Endothelial cell of umbilical vein (primary cell): ENCODE measurements around the gene RFPL4AL1. TPM values are rescaled to one million over a fixed set of nuclear protein-coding genes. Genes with fewer than 3 reads are reported as not detected.
A peak's percentile ranks its signal among the peaks of the same experiment; 100 is the strongest.
"Not testable (repeated sequence)": the region's sequence is repeated elsewhere in the genome, so short reads cannot be mapped to it uniquely, and the experiment has no call there.

Experiments used
- BruUV-seq: library from RNA; stranded (reverse); fragments of 400-500 nt; replicated peaks from 2 replicates; lab custom pipeline; 2021; lab: Mats Ljungman, UMichigan
- CTCF ChIA-PET: fragments of 300-600, 350-600 bp; sonication (Branson Sonifier 250); formaldehyde crosslinking; loops from one replicate; lab custom pipeline; 2021; ENCODE audit warnings: antibody characterized with exemption, inconsistent platforms; lab: Charles Lee
- POLR2A ChIA-PET: fragments of 300-600, 350-600 bp; sonication (Branson Sonifier 250); formaldehyde crosslinking; loops from one replicate; lab custom pipeline; 2021; ENCODE audit warnings: antibody characterized with exemption, inconsistent platforms; lab: Charles Lee
- DNase-seq: peaks from one replicate; pipeline ENCODE4 v3.0.0-alpha.2; 2011; ENCODE audit warnings: low read depth, low spot score
- FAIRE-seq: peaks from 2 replicates; lab custom pipeline; 2011; peaks lifted over from hg19 to GRCh38; lab: Jason Lieb, UNC
- H2AFZ ChIP-seq: 2 replicates; pipeline ENCODE4 v1.6.0; 2012; ENCODE audit warnings: low read depth, low read length, control low read depth, inconsistent platforms
- H3K27ac ChIP-seq: 2 replicates; pipeline ENCODE4 v1.5.1; 2011; ENCODE audit warnings: low read depth, mild to moderate bottlenecking, control low read depth, low read length, moderate library complexity; ENCODE audit not compliant: insufficient read depth
- H3K27me3 ChIP-seq, 2 experiments: 2 replicates each; pipeline versions ENCODE4 v1.6.0 to v1.6.1; 2011; ENCODE audit warnings: low read length in 2 of 2, mixed read lengths in 1 of 2; ENCODE audit not compliant: control insufficient read depth in 2 of 2, insufficient read depth in 2 of 2
- H3K36me3 ChIP-seq, 2 experiments: 2 replicates in 1 of 2; 3 replicates in 1 of 2; pipeline ENCODE4 v1.5.1; 2011; ENCODE audit warnings: low read length in 2 of 2, mild to moderate bottlenecking in 1 of 2, moderate library complexity in 1 of 2; ENCODE audit not compliant: control insufficient read depth in 2 of 2, insufficient read depth in 2 of 2; ENCODE audit errors: extremely low read depth in 1 of 2
- H3K4me1 ChIP-seq: 3 replicates; pipeline ENCODE4 v1.5.1; 2011; ENCODE audit warnings: mild to moderate bottlenecking, low read length; ENCODE audit not compliant: control insufficient read depth, insufficient read depth; ENCODE audit errors: extremely low read depth
- H3K4me2 ChIP-seq: 2 replicates; pipeline ENCODE4 v1.6.1; 2011; ENCODE audit warnings: low read length, control low read depth, mixed read lengths; ENCODE audit not compliant: insufficient read depth
- H3K4me3 ChIP-seq, 3 experiments: fragments of 200-600 bp in 1 of 3; sonication (generic), shearing (Covaris generic) in 1 of 3; replicated peaks in 1 of 3; 2 replicates each; pipeline ENCODE4 v1.5.1; 2011 to 2016; ENCODE audit warnings: control low read depth in 3 of 3, low read length in 3 of 3, mild to moderate bottlenecking in 2 of 3, inconsistent platforms in 1 of 3, low read depth in 1 of 3, moderate library complexity in 1 of 3; ENCODE audit not compliant: insufficient read depth in 1 of 3
- H3K79me2 ChIP-seq: 2 replicates; pipeline ENCODE4 v1.6.0; 2012; ENCODE audit warnings: low read length, inconsistent platforms; ENCODE audit not compliant: control insufficient read depth, insufficient read depth
- H3K9ac ChIP-seq: replicated peaks from 2 replicates; pipeline ENCODE3; 2011; ENCODE audit warnings: low read length, control low read depth; ENCODE audit not compliant: insufficient read depth; ENCODE audit errors: extremely low read depth
- H3K9me1 ChIP-seq: replicated peaks from 3 replicates; pipeline ENCODE4 v1.6.0; 2011; ENCODE audit warnings: mild to moderate bottlenecking, low read length; ENCODE audit not compliant: control insufficient read depth, insufficient read depth; ENCODE audit errors: extremely low read depth
- H3K9me3 ChIP-seq: replicated peaks from 2 replicates; pipeline ENCODE4 v1.5.1; 2012; ENCODE audit warnings: low read length, inconsistent platforms; ENCODE audit not compliant: control insufficient read depth, insufficient read depth
- H4K20me1 ChIP-seq: replicated peaks from 2 replicates; pipeline ENCODE3; 2011; ENCODE audit warnings: mild to moderate bottlenecking, low read length; ENCODE audit not compliant: control insufficient read depth, insufficient read depth; ENCODE audit errors: extremely low read depth
- EZH2 ChIP-seq: IDR thresholded peaks from 2 replicates; pipeline ENCODE4 v1.6.1; 2012; ENCODE audit warnings: borderline replicate concordance, low read depth, mild to moderate bottlenecking, moderate library complexity, low read length, inconsistent platforms; ENCODE audit not compliant: severe bottlenecking
- MAX ChIP-seq: IDR thresholded peaks from 2 replicates; pipeline ENCODE4 v1.6.1; 2011; ENCODE audit not compliant: insufficient read depth, insufficient read length
- MYC ChIP-seq: IDR thresholded peaks from one replicate; pipeline ENCODE4 v1.6.1; 2011; ENCODE audit warnings: mild to moderate bottlenecking, low read depth, low read length
- dilution Hi-C: fragments of 300-500 bp; cut with MboI; formaldehyde crosslinking; loops from one replicate; pipeline ENCODE4 v1.15.0; 2019; ENCODE audit warnings: low sequenced_read_pairs; ENCODE audit not compliant: extremely low pct_ligation_motif_present
- intact Hi-C: fragments of 100-400 bp; cut with micrococcal nuclease; formaldehyde crosslinking; loops from one replicate; pipeline ENCODE4 v1.10.0; 2022
- polyA plus RNA-seq, 4 experiments: library from polyadenylated mRNA; depleted of rRNA in 3 of 4; stranded (reverse) in 3 of 4; unstranded in 1 of 4; fragments of >200 nt; gene quantifications; 2 replicates each; pipeline versions ENCODE4 v1.2.1 to v1.2.3, GENCODE V29; 2011 to 2012; ENCODE audit warnings: missing spikeins in 1 of 4
- total RNA-seq: library from RNA; stranded (reverse); gene quantifications from 2 replicates; pipeline ENCODE4 v1.2.3, GENCODE V29; 2021
- TF ChIP-seq, protein P1 (sequence below), 2 donors: IDR thresholded peaks; 1 replicate in 1 of 2; 2 replicates in 1 of 2; pipeline ENCODE4 v1.5.1; 2011; ENCODE audit warnings: low read length in 2 of 2, mild to moderate bottlenecking in 2 of 2, moderate library complexity in 2 of 2, control low read depth in 1 of 2, inconsistent platforms in 1 of 2, low read depth in 1 of 2; ENCODE audit not compliant: insufficient read depth in 1 of 2; ENCODE audit errors: extremely low read depth in 1 of 2

Gene RFPL4AL1
- total and polyA plus RNA-seq, 2 donors (not counting 3 experiments of a cell fraction or from before 2014, with no cell fraction given): not detected

DNA sequence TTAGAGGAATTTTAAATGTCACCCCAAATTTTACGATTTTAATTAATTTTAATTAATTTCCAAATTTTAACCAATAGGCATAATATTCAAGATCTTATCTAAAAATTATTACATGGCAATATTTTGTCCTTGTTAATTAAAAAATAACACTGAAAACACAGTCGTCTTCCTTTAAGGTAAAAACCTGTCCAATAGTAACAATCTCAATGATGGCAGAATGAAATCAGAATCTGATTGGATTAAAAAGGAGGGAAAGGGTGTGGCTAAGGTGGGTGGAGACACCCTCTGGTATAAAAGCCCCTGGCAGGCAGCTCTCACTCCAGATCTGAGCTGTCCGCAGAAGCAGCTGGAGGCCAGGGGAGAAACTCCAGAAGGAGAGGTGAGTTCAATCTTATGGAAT, 10.1 kb upstream of the RFPL4AL1 start, which contains the start of gene RFPL4A:
Gene RFPL4A, plus strand, starts transcription at position 301 of the 400 bp plus-strand sequence. CDS start 2,704 bp downstream, outside the sequence.
- BruUV-seq, H3K4me2 ChIP-seq, H3K79me2 ChIP-seq, DNase-seq, H2AFZ ChIP-seq, H3K9me1 ChIP-seq, POLR2A ChIA-PET, CTCF ChIA-PET, H3K9me3 ChIP-seq, H3K4me1 ChIP-seq, H3K27me3 ChIP-seq, H3K4me3 ChIP-seq, H4K20me1 ChIP-seq, H3K9ac ChIP-seq, H3K36me3 ChIP-seq, dilution Hi-C loops, H3K27ac ChIP-seq, intact Hi-C loops, FAIRE-seq: not testable (repeated sequence)

GRCh38 chr19:55766466-55766865, 2.5 kb upstream of the RFPL4AL1 start:
- H3K4me2 ChIP-seq: no peak overlapping the region
- no peaks in the 10 kb centered on the region for H3K9me3 ChIP-seq
- no peaks in the 10 kb centered on the region for H4K20me1 ChIP-seq
- H3K9me1 ChIP-seq: no peaks in the 10 kb centered on the region
- no TSS peak for BruUV-seq
- intact Hi-C loops (no loop called here), dilution Hi-C loops (no loop called here)
- no peaks in the 10 kb centered on the region for H3K79me2 ChIP-seq
- H2AFZ ChIP-seq: no peak overlapping the region
- ChIA-PET CTCF (no interaction called here), POLR2A (no interaction called here)
- FAIRE-seq: no peak
- no peaks in the 10 kb centered on the region for H3K4me1 ChIP-seq
- H3K4me3 ChIP-seq: no peak overlapping the region
- H3K36me3 ChIP-seq: no peaks in the 10 kb centered on the region
- H3K27me3 ChIP-seq: no peaks in the 10 kb centered on the region
- H3K9ac ChIP-seq: no peak overlapping the region
- TF ChIP-seq MAX (no peak), MYC (no peak), EZH2 (no peak)
- TF ChIP-seq, protein P1, sequence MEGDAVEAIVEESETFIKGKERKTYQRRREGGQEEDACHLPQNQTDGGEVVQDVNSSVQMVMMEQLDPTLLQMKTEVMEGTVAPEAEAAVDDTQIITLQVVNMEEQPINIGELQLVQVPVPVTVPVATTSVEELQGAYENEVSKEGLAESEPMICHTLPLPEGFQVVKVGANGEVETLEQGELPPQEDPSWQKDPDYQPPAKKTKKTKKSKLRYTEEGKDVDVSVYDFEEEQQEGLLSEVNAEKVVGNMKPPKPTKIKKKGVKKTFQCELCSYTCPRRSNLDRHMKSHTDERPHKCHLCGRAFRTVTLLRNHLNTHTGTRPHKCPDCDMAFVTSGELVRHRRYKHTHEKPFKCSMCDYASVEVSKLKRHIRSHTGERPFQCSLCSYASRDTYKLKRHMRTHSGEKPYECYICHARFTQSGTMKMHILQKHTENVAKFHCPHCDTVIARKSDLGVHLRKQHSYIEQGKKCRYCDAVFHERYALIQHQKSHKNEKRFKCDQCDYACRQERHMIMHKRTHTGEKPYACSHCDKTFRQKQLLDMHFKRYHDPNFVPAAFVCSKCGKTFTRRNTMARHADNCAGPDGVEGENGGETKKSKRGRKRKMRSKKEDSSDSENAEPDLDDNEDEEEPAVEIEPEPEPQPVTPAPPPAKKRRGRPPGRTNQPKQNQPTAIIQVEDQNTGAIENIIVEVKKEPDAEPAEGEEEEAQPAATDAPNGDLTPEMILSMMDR (IDR thresholded peaks at IDR 0.05; ENCODE audit: extremely low read depth in 1 of 2, insufficient read depth in 1 of 2, low read depth in 1 of 2, low read length in 2 of 2): no peak
- no peak for DNase-seq
- no peak overlapping the region for H3K27ac ChIP-seq

DNA sequence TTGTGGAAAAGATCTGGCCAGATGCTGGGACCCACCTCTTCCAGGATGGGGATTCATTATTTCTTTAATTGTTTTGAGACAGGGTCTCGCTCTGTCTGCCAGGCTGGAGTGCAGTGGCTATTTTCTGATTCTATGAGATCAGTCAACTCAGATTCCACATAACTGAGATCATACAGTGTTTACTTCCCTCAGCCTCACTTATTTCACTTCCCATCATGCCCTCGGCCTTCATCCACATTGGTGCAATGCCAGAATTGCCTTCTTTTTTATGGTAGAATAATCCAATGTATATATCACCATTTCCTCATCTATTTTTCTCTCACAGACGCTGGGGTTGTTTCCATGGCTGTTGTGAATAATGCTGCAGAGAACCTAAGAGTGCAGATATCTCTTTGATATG, 714 bp downstream of the RFPL4AL1 start:
- H3K4me2 ChIP-seq, H3K27ac ChIP-seq, H3K9me3 ChIP-seq, H3K4me3 ChIP-seq, DNase-seq, H2AFZ ChIP-seq, H3K9me1 ChIP-seq, CTCF ChIA-PET, H3K27me3 ChIP-seq, intact Hi-C loops, POLR2A ChIA-PET, BruUV-seq, H3K79me2 ChIP-seq, H3K9ac ChIP-seq, H3K36me3 ChIP-seq, dilution Hi-C loops, H4K20me1 ChIP-seq, H3K4me1 ChIP-seq: not testable (repeated sequence)
- FAIRE-seq: peak; percentile 72
